GM21423 (cell line): ENCODE results near the gene SLC22A13.

Source experiments
- ATAC-seq: cut with Tn5 transposase; IDR thresholded peaks from one replicate; pipeline ENCODE4 v1.9.1; 2021; ENCODE audit warnings: mild to moderate bottlenecking, moderate library complexity; ENCODE audit not compliant: unreplicated experiment

SLC22A13 gene

DNA sequence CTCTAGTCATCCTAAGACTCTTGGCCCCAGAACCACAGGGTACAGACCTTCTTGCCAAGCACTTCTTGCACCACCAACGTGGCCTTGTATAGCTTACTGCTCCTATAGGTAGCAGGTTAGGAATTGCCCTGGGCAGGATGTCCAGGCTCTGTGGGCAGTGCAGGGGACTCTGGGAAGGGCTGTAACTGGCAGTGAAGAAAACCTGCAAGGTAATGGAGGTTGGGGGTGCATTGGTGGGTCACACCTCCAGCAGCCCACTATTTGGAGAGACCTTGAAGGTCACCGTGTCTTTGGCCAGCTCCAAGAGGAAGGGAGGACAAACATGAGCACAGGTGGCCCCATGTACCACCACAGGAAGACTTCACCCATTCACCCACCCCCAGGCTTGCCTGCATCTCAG lies 59.6 kb downstream of the SLC22A13 start:
- ATAC-seq = no peak

DNA sequence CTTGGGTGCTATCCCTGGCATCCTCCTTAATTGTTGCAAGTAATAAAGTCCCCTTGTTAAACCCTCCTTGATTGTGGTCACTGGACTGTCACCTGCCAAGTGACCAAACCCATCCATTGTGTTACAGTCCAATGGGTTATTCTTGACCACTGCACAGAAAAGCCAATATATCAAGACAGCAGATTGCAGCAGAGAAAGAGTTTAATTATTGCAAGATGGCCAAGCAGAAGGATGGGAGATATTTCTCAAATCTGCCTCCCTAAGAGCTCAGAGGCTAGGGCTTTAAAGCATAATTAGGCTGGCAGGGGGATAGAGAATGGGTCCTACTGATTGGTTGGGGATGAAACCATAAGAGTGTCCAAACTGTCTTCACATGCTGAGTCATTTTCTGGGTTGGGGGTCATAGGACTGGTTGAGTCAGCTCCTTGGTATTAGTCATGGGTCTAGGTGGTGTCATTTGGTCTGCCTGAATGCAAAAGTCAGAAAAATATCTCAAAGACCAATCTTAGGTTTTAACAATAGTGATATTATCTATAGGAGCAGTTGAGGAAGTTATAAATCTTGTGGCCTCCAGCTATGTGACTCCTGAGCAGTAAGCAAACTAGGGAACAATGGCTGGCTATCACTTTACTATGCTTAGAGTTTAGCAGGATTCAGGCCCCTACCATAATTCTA lies 61.9 kb downstream of the SLC22A13 start:
- ATAC-seq = no peak
